ENCODE measurements around the gene SAMMSON. TPM values are rescaled to one million over a fixed set of nuclear protein-coding genes. Genes with fewer than 3 reads are reported as not detected.
A peak's percentile ranks its signal among the peaks of the same experiment; 100 is the strongest.

SAMMSON gene
- total and polyA plus RNA-seq, 2 experiments from 2014 or later = not detected

DNA sequence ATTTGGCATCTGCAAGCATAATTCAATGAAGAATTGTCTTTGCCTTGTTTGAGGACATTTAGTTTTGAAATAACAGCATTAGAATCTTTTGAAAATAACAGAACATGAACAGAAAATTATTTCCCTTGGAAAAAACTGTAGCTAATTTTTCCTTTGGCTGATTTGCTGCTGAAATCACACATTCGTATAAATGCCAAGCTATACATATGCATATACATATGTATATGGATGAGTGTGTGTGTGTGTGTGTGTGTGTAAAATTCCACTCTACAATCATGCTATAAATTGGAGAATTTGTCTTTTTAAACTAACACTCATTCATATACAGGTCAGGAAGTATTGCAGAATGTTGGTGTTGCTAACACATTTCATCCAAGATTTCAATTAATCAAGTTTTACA is 57.9 kb downstream of the SAMMSON start:
- Histone ChIP-seq H3K4me2 (peak overlapping the region; percentile 46; the same call in 1 of the 2 replicates), H3K27me3 (ENCODE audit: insufficient read depth) (no peaks in the 10 kb centered on the region), H3K79me2 (replicated peaks; ENCODE audit: insufficient read depth) (no peaks in the 10 kb centered on the region), H3K4me3 (no peak overlapping the region), H3F3A (replicated peaks; ENCODE audit: low read depth) (no peaks in the 10 kb centered on the region), H3K9me2 (ENCODE audit: insufficient read depth) (peaks cover 9% of the 10 kb centered on the region; the same call in 1 of the 2 replicates), H3K4me1 (ENCODE audit: insufficient read depth) (peaks cover 32% of the 10 kb centered on the region), H3K36me3 (ENCODE audit: insufficient read depth) (no peaks in the 10 kb centered on the region), H2AFZ (no peak overlapping the region), H3K27ac (ENCODE audit: low read depth) (no peak overlapping the region), H4K20me1 (replicated peaks; ENCODE audit: insufficient read depth) (no peaks in the 10 kb centered on the region)
- H3K4me3 Mint-ChIP-seq = no peak overlapping the region
- ATAC-seq (no peak), DNase-seq (ENCODE audit: low spot score) (no peak)
- peaks cover 31% of the 10 kb centered on the region for H3K4me1 Mint-ChIP-seq
- no peaks in the 10 kb centered on the region for H3K27me3 Mint-ChIP-seq (ENCODE audit: insufficient read depth, low read depth, poor library complexity)
- H3K27ac Mint-ChIP-seq = no peak overlapping the region
- no peaks in the 10 kb centered on the region for H3K36me3 Mint-ChIP-seq (ENCODE audit: low read depth)
- H3K9me3 Mint-ChIP-seq = no peaks in the 10 kb centered on the region
- TF ChIP-seq EZH2 (IDR thresholded peaks at IDR 0.05; ENCODE audit: low read depth, unreplicated experiment) = no peak
- TF ChIP-seq, protein P1, sequence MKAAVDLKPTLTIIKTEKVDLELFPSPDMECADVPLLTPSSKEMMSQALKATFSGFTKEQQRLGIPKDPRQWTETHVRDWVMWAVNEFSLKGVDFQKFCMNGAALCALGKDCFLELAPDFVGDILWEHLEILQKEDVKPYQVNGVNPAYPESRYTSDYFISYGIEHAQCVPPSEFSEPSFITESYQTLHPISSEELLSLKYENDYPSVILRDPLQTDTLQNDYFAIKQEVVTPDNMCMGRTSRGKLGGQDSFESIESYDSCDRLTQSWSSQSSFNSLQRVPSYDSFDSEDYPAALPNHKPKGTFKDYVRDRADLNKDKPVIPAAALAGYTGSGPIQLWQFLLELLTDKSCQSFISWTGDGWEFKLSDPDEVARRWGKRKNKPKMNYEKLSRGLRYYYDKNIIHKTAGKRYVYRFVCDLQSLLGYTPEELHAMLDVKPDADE (IDR thresholded peaks at IDR 0.05) = no peak
- no peak for TF ChIP-seq EZH2phosphoT487 (IDR thresholded peaks at IDR 0.05; ENCODE audit: unreplicated experiment)
- TF ChIP-seq, protein P2, sequence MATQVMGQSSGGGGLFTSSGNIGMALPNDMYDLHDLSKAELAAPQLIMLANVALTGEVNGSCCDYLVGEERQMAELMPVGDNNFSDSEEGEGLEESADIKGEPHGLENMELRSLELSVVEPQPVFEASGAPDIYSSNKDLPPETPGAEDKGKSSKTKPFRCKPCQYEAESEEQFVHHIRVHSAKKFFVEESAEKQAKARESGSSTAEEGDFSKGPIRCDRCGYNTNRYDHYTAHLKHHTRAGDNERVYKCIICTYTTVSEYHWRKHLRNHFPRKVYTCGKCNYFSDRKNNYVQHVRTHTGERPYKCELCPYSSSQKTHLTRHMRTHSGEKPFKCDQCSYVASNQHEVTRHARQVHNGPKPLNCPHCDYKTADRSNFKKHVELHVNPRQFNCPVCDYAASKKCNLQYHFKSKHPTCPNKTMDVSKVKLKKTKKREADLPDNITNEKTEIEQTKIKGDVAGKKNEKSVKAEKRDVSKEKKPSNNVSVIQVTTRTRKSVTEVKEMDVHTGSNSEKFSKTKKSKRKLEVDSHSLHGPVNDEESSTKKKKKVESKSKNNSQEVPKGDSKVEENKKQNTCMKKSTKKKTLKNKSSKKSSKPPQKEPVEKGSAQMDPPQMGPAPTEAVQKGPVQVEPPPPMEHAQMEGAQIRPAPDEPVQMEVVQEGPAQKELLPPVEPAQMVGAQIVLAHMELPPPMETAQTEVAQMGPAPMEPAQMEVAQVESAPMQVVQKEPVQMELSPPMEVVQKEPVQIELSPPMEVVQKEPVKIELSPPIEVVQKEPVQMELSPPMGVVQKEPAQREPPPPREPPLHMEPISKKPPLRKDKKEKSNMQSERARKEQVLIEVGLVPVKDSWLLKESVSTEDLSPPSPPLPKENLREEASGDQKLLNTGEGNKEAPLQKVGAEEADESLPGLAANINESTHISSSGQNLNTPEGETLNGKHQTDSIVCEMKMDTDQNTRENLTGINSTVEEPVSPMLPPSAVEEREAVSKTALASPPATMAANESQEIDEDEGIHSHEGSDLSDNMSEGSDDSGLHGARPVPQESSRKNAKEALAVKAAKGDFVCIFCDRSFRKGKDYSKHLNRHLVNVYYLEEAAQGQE (IDR thresholded peaks at IDR 0.05; ENCODE audit: unreplicated experiment) = no peak
- no peak for TF ChIP-seq ZNF331 (CRISPR knock-in tag; IDR thresholded peaks at IDR 0.05; ENCODE audit: low read depth)
- no peak for TF ChIP-seq NANOG (IDR thresholded peaks at IDR 0.05; ENCODE audit: borderline replicate concordance)

DNA sequence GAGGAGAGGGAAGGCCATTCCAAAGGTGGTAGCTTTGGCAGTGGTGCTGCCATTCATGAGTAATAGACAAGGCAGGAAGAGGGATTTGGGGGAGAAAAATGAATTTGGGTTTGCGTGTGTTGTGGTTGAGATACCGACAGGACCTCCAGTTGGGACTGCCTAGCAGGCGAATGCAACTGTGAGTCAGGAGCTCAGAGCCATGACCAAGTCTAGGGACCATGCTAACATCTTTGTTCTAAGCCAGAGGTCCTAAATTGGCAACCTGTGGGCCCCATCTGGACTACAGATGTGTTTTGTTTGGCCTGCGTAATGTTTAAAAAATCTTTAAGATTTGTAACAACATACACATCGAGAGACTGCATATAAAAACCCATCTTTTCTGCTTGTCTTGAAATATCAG is 61.6 kb downstream of the SAMMSON start:
- no peak overlapping the region for H3K4me3 ChIP-seq
- H3K27ac Mint-ChIP-seq = no peak overlapping the region
- no peaks in the 10 kb centered on the region for H3K9me3 Mint-ChIP-seq
- TF ChIP-seq, protein P2 (IDR thresholded peaks at IDR 0.05; ENCODE audit: unreplicated experiment) = no peak
- no peak for TF ChIP-seq EZH2 (IDR thresholded peaks at IDR 0.05; ENCODE audit: low read depth, unreplicated experiment)
- TF ChIP-seq, protein P1 (IDR thresholded peaks at IDR 0.05) = no peak
- no peak for TF ChIP-seq JUNB (IDR thresholded peaks at IDR 0.05; ENCODE audit: unreplicated experiment)
- no peak for TF ChIP-seq STAT1 (IDR thresholded peaks at IDR 0.05; ENCODE audit: unreplicated experiment)
- TF ChIP-seq EZH2phosphoT487 (IDR thresholded peaks at IDR 0.05; ENCODE audit: unreplicated experiment) = no peak
- no peak for TF ChIP-seq NANOG (IDR thresholded peaks at IDR 0.05; ENCODE audit: borderline replicate concordance)
- no peak for TF ChIP-seq CREB1 (CRISPR knock-in tag; IDR thresholded peaks at IDR 0.05; ENCODE audit: low read depth)
- TF ChIP-seq ZNF331 (CRISPR knock-in tag; IDR thresholded peaks at IDR 0.05; ENCODE audit: low read depth) = no peak
- TF ChIP-seq, protein P3, sequence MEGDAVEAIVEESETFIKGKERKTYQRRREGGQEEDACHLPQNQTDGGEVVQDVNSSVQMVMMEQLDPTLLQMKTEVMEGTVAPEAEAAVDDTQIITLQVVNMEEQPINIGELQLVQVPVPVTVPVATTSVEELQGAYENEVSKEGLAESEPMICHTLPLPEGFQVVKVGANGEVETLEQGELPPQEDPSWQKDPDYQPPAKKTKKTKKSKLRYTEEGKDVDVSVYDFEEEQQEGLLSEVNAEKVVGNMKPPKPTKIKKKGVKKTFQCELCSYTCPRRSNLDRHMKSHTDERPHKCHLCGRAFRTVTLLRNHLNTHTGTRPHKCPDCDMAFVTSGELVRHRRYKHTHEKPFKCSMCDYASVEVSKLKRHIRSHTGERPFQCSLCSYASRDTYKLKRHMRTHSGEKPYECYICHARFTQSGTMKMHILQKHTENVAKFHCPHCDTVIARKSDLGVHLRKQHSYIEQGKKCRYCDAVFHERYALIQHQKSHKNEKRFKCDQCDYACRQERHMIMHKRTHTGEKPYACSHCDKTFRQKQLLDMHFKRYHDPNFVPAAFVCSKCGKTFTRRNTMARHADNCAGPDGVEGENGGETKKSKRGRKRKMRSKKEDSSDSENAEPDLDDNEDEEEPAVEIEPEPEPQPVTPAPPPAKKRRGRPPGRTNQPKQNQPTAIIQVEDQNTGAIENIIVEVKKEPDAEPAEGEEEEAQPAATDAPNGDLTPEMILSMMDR (conservative IDR thresholded peaks at IDR 0.05; ENCODE audit: low read depth in 2 of 2) = no peak
- TF ChIP-seq ZNF114 (CRISPR knock-in tag; IDR thresholded peaks at IDR 0.05) = no peak

More for the DNA sequence above, 61.6 kb downstream of the SAMMSON start:
- Histone ChIP-seq H3F3A (replicated peaks; ENCODE audit: low read depth) (no peaks in the 10 kb centered on the region), H3K27ac (ENCODE audit: low read depth) (no peak overlapping the region), H3K27me3 (ENCODE audit: insufficient read depth) (no peaks in the 10 kb centered on the region), H3K36me3 (ENCODE audit: insufficient read depth) (no peaks in the 10 kb centered on the region), H3K4me2 (no peak overlapping the region), H2AFZ (no peak overlapping the region), H4K20me1 (replicated peaks; ENCODE audit: insufficient read depth) (no peaks in the 10 kb centered on the region), H3K79me2 (replicated peaks; ENCODE audit: insufficient read depth) (no peaks in the 10 kb centered on the region), H3K9me2 (ENCODE audit: insufficient read depth) (no peaks in the 10 kb centered on the region), H3K4me1 (ENCODE audit: insufficient read depth) (peaks cover 32% of the 10 kb centered on the region)
- ATAC-seq (no peak), DNase-seq (ENCODE audit: low spot score) (no peak)
- H3K36me3 Mint-ChIP-seq (ENCODE audit: low read depth) = no peaks in the 10 kb centered on the region
- no peak overlapping the region for H3K4me3 Mint-ChIP-seq
- H3K27me3 Mint-ChIP-seq (ENCODE audit: insufficient read depth, low read depth, poor library complexity) = peaks cover 3% of the 10 kb centered on the region
- peaks cover 37% of the 10 kb centered on the region for H3K4me1 Mint-ChIP-seq

Measured in GM23338 (cell line).